ENCODE measurements around the gene BRCA1. TPM values are rescaled to one million over a fixed set of nuclear protein-coding genes. Genes with fewer than 3 reads are reported as not detected.

Gene BRCA1
- polyA plus RNA-seq, 3 donors: 0.87 to 2.6 (median 1.9) TPM

GRCh38 chr17:43171586-43172487, 46.7 kb upstream of the BRCA1 start:
- no peaks in the 10 kb centered on the region for H3K27me3 Mint-ChIP-seq (ENCODE audit: low read depth in 3 of 3)
- H3K79me2 ChIP-seq (ENCODE audit: insufficient read depth, low read length): peaks cover 51% of the 10 kb centered on the region
- H3K4me3 Mint-ChIP-seq: no peak overlapping the region
- no peak overlapping the region for H3K27ac Mint-ChIP-seq
- H3K4me1 ChIP-seq (ENCODE audit: control insufficient read depth in 1 of 2, insufficient read depth in 2 of 2, low read length in 2 of 2): peaks cover 33 to 40% of the 10 kb centered on the region in 2 donors
- H3K4me2 ChIP-seq (replicated peaks; ENCODE audit: extremely low read depth, low read length, poor library complexity, severe bottlenecking): peak overlapping the region; percentile 93
- TF ChIP-seq CTCF (IDR thresholded peaks at IDR 0.05): peak; percentile 26
- H4K20me1 ChIP-seq (ENCODE audit: insufficient read depth, low read length): peaks cover 49% of the 10 kb centered on the region
- peak overlapping the region; percentile 67 to 97 (median 91) for H3K4me3 ChIP-seq (replicated peaks in 1 of 3; ENCODE audit: low read depth in 2 of 3, low read length in 3 of 3)
- DNase-seq: peak; percentile 68 to 96 (median 94)
- H3K27me3 ChIP-seq (ENCODE audit: control insufficient read depth in 2 of 2, insufficient read depth in 2 of 2, low read length in 2 of 2): no peaks in the 10 kb centered on the region
- peak overlapping the region; percentile 91 for H3K9ac ChIP-seq (ENCODE audit: insufficient read depth, low read length, poor library complexity, severe bottlenecking)
- H3K4me1 Mint-ChIP-seq: peaks cover 21% of the 10 kb centered on the region
- H3K9me3 ChIP-seq (replicated peaks in 1 of 2; ENCODE audit: control insufficient read depth in 1 of 2, insufficient read depth in 1 of 2, low read length in 2 of 2): no peaks in the 10 kb centered on the region
- no peaks in the 10 kb centered on the region for H3K9me3 Mint-ChIP-seq
- peak overlapping the region; percentile 78 for H2AFZ ChIP-seq (ENCODE audit: insufficient read depth, low read depth, low read length, poor library complexity, severe bottlenecking)
- intact Hi-C loops (cut with micrococcal nuclease): loop anchor here (1.0 to 10.0 kb wide), 5 partner anchors 47 to 340 kb away; partner anchors contain the start of genes BRCA1 (in 2 of the 2), PSME3 (in 1 of the 2), RND2 (in 1 of the 2) and VAT1 (in 1 of the 2)
- peak overlapping the region; percentile 85 to 99 for H3K27ac ChIP-seq (ENCODE audit: low read depth in 1 of 2, low read length in 2 of 2)
- peaks cover 14 to 28% of the 10 kb centered on the region in 2 donors for H3K36me3 Mint-ChIP-seq
- WGBS (ENCODE audit: insufficient coverage): 18% methylated on average over 8 of the region's 12 CpGs
- peaks cover 14 to 18% of the 10 kb centered on the region in 2 donors for H3K36me3 ChIP-seq (replicated peaks in 1 of 2; ENCODE audit: control insufficient read depth in 1 of 2, insufficient read depth in 2 of 2, low read length in 2 of 2)

- Mint-ChIP-seq H3K36me3 (peaks cover 9 to 25% of the 10 kb centered on the region in 2 donors), H3K27ac (no peak within 1 kb of the TSS), H3K4me1 (peaks cover 18% of the 10 kb centered on the region), H3K4me3 (no peak within 1 kb of the TSS), H3K27me3 (ENCODE audit: low read depth in 3 of 3) (no peaks in the 10 kb centered on the region), H3K9me3 (no peaks in the 10 kb centered on the region)
- DNase-seq: peak; percentile 97 to 99 (median 98)
- no peak for TF ChIP-seq CTCF (IDR thresholded peaks at IDR 0.05)
- Histone ChIP-seq H3K27ac (ENCODE audit: low read depth in 1 of 2, low read length in 2 of 2) (peak within 1 kb of the TSS; percentile 85 to 99), H3K9ac (ENCODE audit: insufficient read depth, low read length, poor library complexity, severe bottlenecking) (peak within 1 kb of the TSS; percentile 91), H3K9me3 (replicated peaks in 1 of 2; ENCODE audit: control insufficient read depth in 1 of 2, insufficient read depth in 1 of 2, low read length in 2 of 2) (no peaks in the 10 kb centered on the region), H3K27me3 (ENCODE audit: control insufficient read depth in 2 of 2, insufficient read depth in 2 of 2, low read length in 2 of 2) (no peaks in the 10 kb centered on the region), H3K36me3 (replicated peaks in 1 of 2; ENCODE audit: control insufficient read depth in 1 of 2, insufficient read depth in 2 of 2, low read length in 2 of 2) (peaks cover 6 to 9% of the 10 kb centered on the region in 2 donors), H4K20me1 (ENCODE audit: insufficient read depth, low read length) (peaks cover 40% of the 10 kb centered on the region), H3K4me1 (ENCODE audit: control insufficient read depth in 1 of 2, insufficient read depth in 2 of 2, low read length in 2 of 2) (peaks cover 33 to 40% of the 10 kb centered on the region in 2 donors), H3K4me3 (replicated peaks in 1 of 3; ENCODE audit: low read depth in 2 of 3, low read length in 3 of 3) (peak within 1 kb of the TSS; percentile 67 to 97 (median 91)), H2AFZ (ENCODE audit: insufficient read depth, low read depth, low read length, poor library complexity, severe bottlenecking) (peak within 1 kb of the TSS; percentile 78), H3K79me2 (ENCODE audit: insufficient read depth, low read length) (peaks cover 42% of the 10 kb centered on the region), H3K4me2 (replicated peaks; ENCODE audit: extremely low read depth, low read length, poor library complexity, severe bottlenecking) (peak within 1 kb of the TSS; percentile 93)
- WGBS (ENCODE audit: insufficient coverage): 0% methylated on average over 23 of the region's 41 CpGs
- intact Hi-C loops (cut with micrococcal nuclease): loop anchor here (1.0 to 10.0 kb wide), 5 partner anchors 46 to 339 kb away; partner anchors contain the start of genes BRCA1 (in 2 of the 2), PSME3 (in 1 of the 2), RND2 (in 1 of the 2) and VAT1 (in 1 of the 2)
Measured at GRCh38 chr17:43170766-43171585, 45.8 kb upstream of the BRCA1 start, which contains the start of gene NBR1. Gene NBR1 (plus strand): TSS chr17:43171214. CDS start chr17:43175800, 4,586 bp downstream.
